Ectodermal cell (in vitro differentiated cells): ENCODE data around the gene RHEB.

Experiments
- H3K27ac ChIP-seq: 2 replicates; pipeline ENCODE4 v1.7.0; 2013; ENCODE audit warnings: mild to moderate bottlenecking, low read depth, low read length; ENCODE audit not compliant: insufficient read depth, poor library complexity, severe bottlenecking
- H3K27me3 ChIP-seq: 2 replicates; pipeline ENCODE4 v1.7.0; 2013; ENCODE audit warnings: mild to moderate bottlenecking, low read length; ENCODE audit not compliant: insufficient read depth, control insufficient read depth, poor library complexity, severe bottlenecking
- H3K36me3 ChIP-seq: one replicate; pipeline ENCODE4 v1.7.0; 2013; ENCODE audit warnings: low read length; ENCODE audit not compliant: control insufficient read depth, insufficient read depth
- H3K4me1 ChIP-seq: one replicate; pipeline ENCODE4 v1.7.0; 2013; ENCODE audit warnings: low read length; ENCODE audit not compliant: control insufficient read depth, insufficient read depth
- H3K4me3 ChIP-seq: 2 replicates; pipeline ENCODE4 v1.7.0; 2013; ENCODE audit warnings: low read depth, low read length, control low read depth; ENCODE audit not compliant: insufficient read depth
- H3K9me3 ChIP-seq: 2 replicates; pipeline ENCODE4 v1.7.0; 2013; ENCODE audit warnings: mild to moderate bottlenecking, low read length, moderate library complexity; ENCODE audit not compliant: control insufficient read depth
- WGBS, 2 experiments: methylation state at CpG; one replicate each; pipeline ENCODE4 v1.1.7; 2013; ENCODE audit warnings: missing lambda C conversion rate in 2 of 2; 5-methylcytosine and 5-hydroxymethylcytosine counted together

Gene RHEB

DNA sequence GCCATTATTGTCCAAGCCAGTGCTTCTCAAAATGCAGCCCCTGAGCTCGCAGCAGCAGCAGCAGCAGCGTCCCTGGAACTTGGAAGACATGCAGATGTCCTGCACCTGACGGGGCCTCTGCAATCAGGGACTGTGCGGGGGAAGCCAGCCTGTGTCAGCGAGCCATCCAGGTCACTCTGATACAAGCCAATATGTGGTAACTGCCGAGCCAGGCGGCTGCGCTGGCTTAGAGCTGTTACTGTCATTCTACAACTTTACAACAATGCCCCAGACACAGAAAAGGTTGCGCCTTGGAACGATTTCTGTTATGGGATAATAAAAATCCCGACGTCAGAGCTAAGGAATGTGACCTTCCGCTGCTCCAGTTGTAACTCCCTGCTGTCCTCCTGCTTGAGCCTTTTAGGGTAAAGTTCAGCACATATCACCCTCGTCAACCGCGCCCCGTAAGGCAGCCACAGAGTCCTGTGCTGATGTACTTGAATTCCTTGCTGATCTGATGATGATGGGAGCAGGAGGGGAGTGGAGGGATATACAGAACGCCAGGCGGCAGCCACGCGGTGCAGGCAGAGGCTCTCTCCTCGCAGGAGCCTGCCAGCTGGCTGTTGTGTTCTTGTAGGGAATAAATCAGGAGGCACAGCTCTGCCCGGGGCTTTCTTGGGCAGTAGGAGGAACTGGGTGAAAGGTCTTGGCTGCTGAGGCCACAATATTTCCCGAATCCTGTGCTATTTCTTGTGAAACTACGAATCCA, 59.8 kb downstream of the RHEB start:
- 50 to 54% methylated on average over 25 of the region's 25 CpGs for WGBS, 2 experiments
- H3K4me3 ChIP-seq, result no peak overlapping the region
- peaks cover 15% of the 10 kb centered on the region for H3K4me1 ChIP-seq
- peaks cover 5% of the 10 kb centered on the region for H3K36me3 ChIP-seq
- H3K27ac ChIP-seq, result peak overlapping the region; percentile 90
- H3K9me3 ChIP-seq, result peaks cover 5% of the 10 kb centered on the region
- no peaks in the 10 kb centered on the region for H3K27me3 ChIP-seq

GRCh38 chr7:151457534-151457933, 62.2 kb downstream of the RHEB start:
- peaks cover 23% of the 10 kb centered on the region for H3K4me1 ChIP-seq
- H3K27me3 ChIP-seq, result no peaks in the 10 kb centered on the region
- H3K9me3 ChIP-seq, result peaks cover under 1% of the 10 kb centered on the region
- no peak overlapping the region for H3K27ac ChIP-seq
- no peak overlapping the region for H3K4me3 ChIP-seq
- no peaks in the 10 kb centered on the region for H3K36me3 ChIP-seq
- WGBS, 2 experiments, result 93 to 94% methylated on average over 6 of the region's 6 CpGs

GRCh38 chr7:151456782-151457181, 62.9 kb downstream of the RHEB start:
- peaks cover 23% of the 10 kb centered on the region for H3K4me1 ChIP-seq
- H3K36me3 ChIP-seq, result no peaks in the 10 kb centered on the region
- no peaks in the 10 kb centered on the region for H3K9me3 ChIP-seq
- 34 to 41% methylated on average over 4 of the region's 4 CpGs for WGBS, 2 experiments
- H3K4me3 ChIP-seq, result no peak overlapping the region
- no peaks in the 10 kb centered on the region for H3K27me3 ChIP-seq
- no peak overlapping the region for H3K27ac ChIP-seq

DNA sequence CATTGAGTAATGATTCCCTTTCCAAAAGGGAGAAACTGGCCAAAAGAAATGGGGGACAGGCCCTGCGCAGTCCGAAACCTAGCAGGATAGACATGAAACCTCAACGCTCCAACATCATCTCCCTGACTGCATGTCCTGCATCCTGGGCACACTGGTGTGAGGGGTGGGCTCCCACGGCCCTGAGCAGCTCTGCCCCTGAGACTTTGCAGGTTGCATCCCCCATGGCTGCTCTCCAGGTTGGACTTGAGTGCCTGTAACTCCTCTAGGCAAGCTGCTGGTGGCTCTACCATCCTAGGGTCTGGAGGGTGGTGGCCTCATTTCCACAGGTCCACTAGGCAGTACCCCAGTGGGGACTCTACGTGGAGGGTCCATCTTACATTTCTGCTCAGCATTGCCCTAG, 63.4 kb downstream of the RHEB start:
- H3K9me3 ChIP-seq, result no peaks in the 10 kb centered on the region
- H3K27me3 ChIP-seq, result no peaks in the 10 kb centered on the region
- no peaks in the 10 kb centered on the region for H3K36me3 ChIP-seq
- H3K4me3 ChIP-seq, result no peak overlapping the region
- H3K27ac ChIP-seq, result no peak overlapping the region
- peaks cover 23% of the 10 kb centered on the region for H3K4me1 ChIP-seq
- 96 to 98% methylated on average over 5 of the region's 5 CpGs for WGBS, 2 experiments

GRCh38 chr7:151455690-151456089, 64.0 kb downstream of the RHEB start:
- no peak overlapping the region for H3K4me3 ChIP-seq
- WGBS, 2 experiments, result 90 to 93% methylated on average over 4 of the region's 4 CpGs
- H3K36me3 ChIP-seq, result no peaks in the 10 kb centered on the region
- H3K4me1 ChIP-seq, result peaks cover 23% of the 10 kb centered on the region
- no peaks in the 10 kb centered on the region for H3K9me3 ChIP-seq
- no peak overlapping the region for H3K27ac ChIP-seq
- H3K27me3 ChIP-seq, result no peaks in the 10 kb centered on the region

- H3K36me3 ChIP-seq, result no peaks in the 10 kb centered on the region
- H3K27me3 ChIP-seq, result no peaks in the 10 kb centered on the region
- 84 to 85% methylated on average over 15 of the region's 15 CpGs for WGBS, 2 experiments
- H3K27ac ChIP-seq, result no peak overlapping the region
- no peaks in the 10 kb centered on the region for H3K9me3 ChIP-seq
- H3K4me3 ChIP-seq, result no peak overlapping the region
- H3K4me1 ChIP-seq, result peaks cover 17% of the 10 kb centered on the region
Observed at GRCh38 chr7:151454932-151455530, 64.7 kb downstream of the RHEB start.

GRCh38 chr7:151454305-151454704, 65.4 kb downstream of the RHEB start:
- H3K4me3 ChIP-seq, result no peak overlapping the region
- no peaks in the 10 kb centered on the region for H3K9me3 ChIP-seq
- peaks cover 9% of the 10 kb centered on the region for H3K4me1 ChIP-seq
- H3K27ac ChIP-seq, result peak overlapping the region; percentile 26
- 89 to 91% methylated on average over 14 of the region's 14 CpGs for WGBS, 2 experiments
- H3K36me3 ChIP-seq, result no peaks in the 10 kb centered on the region
- no peaks in the 10 kb centered on the region for H3K27me3 ChIP-seq

DNA sequence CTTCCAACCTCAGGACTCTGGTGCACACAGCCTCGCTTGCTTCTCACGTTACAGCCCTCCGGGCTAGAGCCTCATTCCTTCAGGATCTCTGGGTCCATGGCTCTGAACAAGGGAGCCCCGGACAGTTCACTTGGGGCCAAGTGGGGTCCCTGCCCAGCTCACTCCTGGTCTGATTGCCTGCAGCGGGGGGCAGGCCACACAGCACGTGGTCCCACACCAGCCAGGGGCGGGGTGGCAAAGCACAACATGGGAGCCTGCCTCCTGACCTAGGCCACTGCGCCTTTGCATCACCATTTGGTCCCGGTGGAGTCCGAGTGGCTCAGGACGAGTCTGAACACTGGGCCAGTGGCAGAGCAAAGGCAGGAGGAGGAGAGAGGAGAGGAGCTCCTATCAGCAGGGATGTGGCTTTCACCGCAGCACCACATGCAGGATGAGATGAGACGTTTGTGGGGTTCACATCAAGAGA, 66.3 kb downstream of the RHEB start:
- Histone ChIP-seq H3K27ac (no peak overlapping the region), H3K36me3 (no peaks in the 10 kb centered on the region), H3K4me1 (peaks cover 9% of the 10 kb centered on the region), H3K9me3 (no peaks in the 10 kb centered on the region), H3K4me3 (no peak overlapping the region), H3K27me3 (peaks cover 3% of the 10 kb centered on the region)
- 83 to 84% methylated on average over 13 of the region's 13 CpGs for WGBS, 2 experiments

GRCh38 chr7:151452680-151453325, 66.9 kb downstream of the RHEB start:
- H3K9me3 ChIP-seq, result no peaks in the 10 kb centered on the region
- H3K4me1 ChIP-seq, result peaks cover 9% of the 10 kb centered on the region
- WGBS, 2 experiments, result 86 to 87% methylated on average over 15 of the region's 15 CpGs
- H3K36me3 ChIP-seq, result no peaks in the 10 kb centered on the region
- H3K27me3 ChIP-seq, result peaks cover 9% of the 10 kb centered on the region
- H3K27ac ChIP-seq, result no peak overlapping the region
- no peak overlapping the region for H3K4me3 ChIP-seq
